Measurements from ENCODE around the gene KBTBD4. TPM values are rescaled to one million over a fixed set of nuclear protein-coding genes. Genes with fewer than 3 reads are reported as not detected.

KBTBD4 gene
- total RNA-seq (10 to 100 TPM; 15.0 to 26.5 (median 20.9) TPM), polyA plus RNA-seq (10 to 100 TPM; 43.8 to 47.2 TPM), total RNA-seq (33.4 reads per million, percentile 62 among the genes with 10 or more reads in this experiment)

DNA sequence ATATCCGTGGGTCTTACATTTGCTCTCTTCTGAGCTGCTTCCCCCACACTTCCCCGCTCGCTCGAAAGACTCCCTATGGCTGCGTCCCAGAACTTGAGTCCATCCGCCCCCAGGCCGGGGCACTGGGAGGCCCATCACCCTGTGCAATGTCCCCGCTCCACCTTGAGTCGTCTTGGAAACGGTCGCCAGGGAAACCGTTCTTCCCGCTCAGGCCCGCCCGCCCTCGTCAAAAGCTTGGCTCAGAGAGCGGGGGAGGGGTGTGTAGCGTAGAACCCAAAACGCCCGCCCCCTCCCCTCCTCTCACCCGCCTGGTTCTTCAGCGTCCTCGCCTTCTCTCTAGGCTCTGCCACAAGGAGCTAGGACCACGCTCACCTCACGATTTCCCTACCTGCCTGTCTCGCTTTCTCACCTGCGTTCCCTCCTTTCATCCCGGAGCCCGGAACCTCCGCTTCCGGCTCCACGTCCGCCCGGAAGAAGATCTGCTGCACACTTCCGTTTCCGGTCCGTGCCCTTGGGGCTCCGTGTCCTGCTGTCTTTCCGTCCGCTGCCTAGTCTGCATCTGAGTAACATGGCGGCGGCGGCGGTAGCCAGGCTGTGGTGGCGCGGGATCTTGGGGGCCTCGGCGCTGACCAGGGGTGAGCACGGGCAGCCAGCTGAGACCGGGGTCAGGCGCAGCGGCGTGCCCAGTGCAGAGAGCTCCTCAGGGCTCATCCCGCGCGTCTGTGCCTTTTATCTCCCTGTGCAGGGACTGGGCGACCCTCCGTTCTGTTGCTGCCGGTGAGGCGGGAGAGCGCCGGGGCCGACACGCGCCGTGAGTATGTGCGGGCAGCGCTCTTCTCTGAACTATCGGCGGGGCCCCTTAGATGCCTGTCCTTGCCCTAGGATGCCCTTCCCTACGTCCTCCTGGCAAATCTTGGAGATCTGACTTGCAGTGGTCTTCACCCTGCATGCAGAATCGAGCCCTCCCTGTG lies at the start of gene KBTBD4, which contains the start of gene NDUFS3:
KBTBD4 (minus strand) TSS at position 447 of the 971 bp plus-strand sequence; CDS start at position 428, 19 bp downstream.
NDUFS3 (plus strand) TSS at position 551 of the 971 bp plus-strand sequence; CDS start at position 569, 18 bp downstream.
- H3K27ac Mint-ChIP-seq: peak within 1 kb of the TSS; percentile 97 to 100 (median 99)
- peaks cover 17 to 51% (median 41%) of the 10 kb centered on the region in 7 donors for H3K4me1 Mint-ChIP-seq
- H3K36me3 Mint-ChIP-seq: peaks cover 9 to 38% (median 23%) of the 10 kb centered on the region in 5 donors
- peak within 1 kb of the TSS; percentile 95 for H3K4me3 ChIP-seq (ENCODE audit: low read length)
- ChIA-PET POLR2A (interaction anchor here (0.8 to 4.1 kb wide), 15 partner anchors 9 to 642 kb away, joined by 3 to 67 read pairs (median 4); partner anchors contain the start of genes CELF1, CSTPP1, FNBP4 and PTPMT1), CTCF (interaction anchor here (1.3 to 1.5 kb wide), 2 partner anchors 10 to 26 kb away, joined by 5 to 6 read pairs; partner anchors contain the start of gene CELF1)
- H3K9me3 Mint-ChIP-seq: peaks cover 0 to 5% (median 0%) of the 10 kb centered on the region in 11 donors
- DNase-seq: peak; percentile 85 to 95 (median 88)
- H3K4me3 Mint-ChIP-seq: peak within 1 kb of the TSS; percentile 95 to 100 (median 99)
- H3K27me3 Mint-ChIP-seq: no peaks in the 10 kb centered on the region
- peak within 1 kb of the TSS; percentile 80 for H3K27ac ChIP-seq (ENCODE audit: low read depth, low read length)
- peaks cover 22 to 64% (median 27%) of the 10 kb centered on the region in 3 experiments for H3K36me3 ChIP-seq (ENCODE audit: control insufficient read depth in 2 of 3, insufficient read depth in 3 of 3, low read length in 3 of 3)
- H3K27me3 ChIP-seq (ENCODE audit: control insufficient read depth in 2 of 2, insufficient read depth in 2 of 2, low read length in 2 of 2): no peaks in the 10 kb centered on the region
- peaks cover 26 to 28% of the 10 kb centered on the region in 2 donors for H3K4me1 ChIP-seq (ENCODE audit: control insufficient read depth in 2 of 2, insufficient read depth in 2 of 2, low read length in 2 of 2)
- intact Hi-C loops (cut with micrococcal nuclease): loop anchor here (1.0 to 10.0 kb wide), 17 partner anchors 14 to 878 kb away; partner anchors contain the start of genes ACP2 (in 2 of the 2), AGBL2 (in 2 of the 2), CELF1 (in 2 of the 2) and CSTPP1 (in 2 of the 2)
- peak; percentile 97 for ATAC-seq
- no peaks in the 10 kb centered on the region for H3K9me3 ChIP-seq (ENCODE audit: control insufficient read depth in 2 of 3, low read length in 3 of 3)

DNA sequence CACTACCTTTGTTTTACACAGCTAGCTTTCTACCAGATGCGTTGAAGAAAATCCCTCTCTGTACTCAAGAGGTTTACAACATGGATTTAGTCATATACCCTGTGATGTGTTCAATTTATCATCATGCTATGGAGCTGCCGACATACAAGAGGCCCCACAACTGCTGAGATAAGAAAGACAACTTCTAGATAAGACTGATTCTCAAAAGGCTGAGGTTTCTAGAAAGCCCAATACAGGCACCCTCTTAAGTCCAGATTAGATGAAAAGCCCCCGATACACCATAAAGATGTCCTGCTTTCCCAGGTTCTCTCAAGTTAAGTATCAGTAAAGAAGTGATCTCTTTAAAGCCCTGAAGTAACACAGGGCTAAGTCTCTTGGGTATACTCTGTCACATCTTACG lies 49.3 kb upstream of the KBTBD4 start:
- no peak overlapping the region for H3K4me3 ChIP-seq (ENCODE audit: low read length)
- H3K4me1 ChIP-seq (ENCODE audit: control insufficient read depth in 2 of 2, insufficient read depth in 2 of 2, low read length in 2 of 2): no peaks in the 10 kb centered on the region
- DNase-seq: no peak
- intact Hi-C loops (cut with micrococcal nuclease): no loop called here
- H3K27ac ChIP-seq (ENCODE audit: low read depth, low read length): no peak overlapping the region
- no peak overlapping the region for H3K4me3 Mint-ChIP-seq
- no peak for ATAC-seq
- no peaks in the 10 kb centered on the region for H3K4me1 Mint-ChIP-seq
- no peaks in the 10 kb centered on the region for H3K27me3 ChIP-seq (ENCODE audit: control insufficient read depth in 2 of 2, insufficient read depth in 2 of 2, low read length in 2 of 2)
- H3K27ac Mint-ChIP-seq: no peak overlapping the region
- H3K9me3 ChIP-seq (ENCODE audit: control insufficient read depth in 2 of 3, low read length in 3 of 3): no peaks in the 10 kb centered on the region
- no peaks in the 10 kb centered on the region for H3K9me3 Mint-ChIP-seq
- ChIA-PET CTCF (no interaction called here), POLR2A (no interaction called here)
- H3K27me3 Mint-ChIP-seq: no peaks in the 10 kb centered on the region
- peaks cover 11 to 46% (median 22%) of the 10 kb centered on the region in 5 donors for H3K36me3 Mint-ChIP-seq
- H3K36me3 ChIP-seq (ENCODE audit: control insufficient read depth in 2 of 3, insufficient read depth in 3 of 3, low read length in 3 of 3): peaks cover 6 to 75% (median 9%) of the 10 kb centered on the region in 3 experiments

DNA sequence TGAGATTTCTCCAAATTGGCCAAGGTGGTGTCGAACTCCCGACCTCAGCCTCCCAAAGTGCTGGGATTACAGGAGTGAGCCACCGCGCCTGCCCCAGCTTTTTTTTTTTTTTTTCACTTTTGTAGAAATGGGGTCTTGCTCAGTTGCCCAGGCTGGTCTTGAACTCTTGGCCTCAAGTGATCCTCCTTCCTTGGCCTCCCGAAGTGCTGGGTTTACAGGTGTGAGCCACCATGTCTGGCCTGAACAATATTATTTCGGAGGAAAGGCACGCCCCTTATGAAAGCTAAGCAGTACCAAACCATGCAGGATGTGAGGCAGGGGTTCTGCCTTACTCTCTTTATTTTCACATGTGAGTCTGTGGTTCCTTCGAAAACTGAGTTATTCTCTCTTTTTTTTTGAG lies 47.5 kb upstream of the KBTBD4 start:
- CTCF ChIA-PET: interaction anchor here (0.6 kb wide), 1 partner anchor 72 kb away, joined by 4 read pairs; no protein-coding TSS in a partner anchor
- H3K9me3 Mint-ChIP-seq: no peaks in the 10 kb centered on the region
- H3K27me3 Mint-ChIP-seq: no peaks in the 10 kb centered on the region
- POLR2A ChIA-PET: no interaction called here
- H3K27me3 ChIP-seq (ENCODE audit: control insufficient read depth in 2 of 2, insufficient read depth in 2 of 2, low read length in 2 of 2): no peaks in the 10 kb centered on the region
- H3K36me3 ChIP-seq (ENCODE audit: control insufficient read depth in 2 of 3, insufficient read depth in 3 of 3, low read length in 3 of 3): peaks cover 6 to 83% (median 12%) of the 10 kb centered on the region in 3 experiments
- ATAC-seq (no peak), DNase-seq (no peak)
- no peaks in the 10 kb centered on the region for H3K4me1 Mint-ChIP-seq
- H3K9me3 ChIP-seq (ENCODE audit: control insufficient read depth in 2 of 3, low read length in 3 of 3): no peaks in the 10 kb centered on the region
- H3K4me1 ChIP-seq (ENCODE audit: control insufficient read depth in 2 of 2, insufficient read depth in 2 of 2, low read length in 2 of 2): no peaks in the 10 kb centered on the region
- H3K36me3 Mint-ChIP-seq: peaks cover 5 to 38% (median 21%) of the 10 kb centered on the region in 5 donors
- intact Hi-C loops (cut with micrococcal nuclease): no loop called here
- no peak overlapping the region for H3K27ac ChIP-seq (ENCODE audit: low read depth, low read length)
- H3K4me3 ChIP-seq (ENCODE audit: low read length): no peak overlapping the region
- no peak overlapping the region for H3K4me3 Mint-ChIP-seq
- no peak overlapping the region for H3K27ac Mint-ChIP-seq

DNA sequence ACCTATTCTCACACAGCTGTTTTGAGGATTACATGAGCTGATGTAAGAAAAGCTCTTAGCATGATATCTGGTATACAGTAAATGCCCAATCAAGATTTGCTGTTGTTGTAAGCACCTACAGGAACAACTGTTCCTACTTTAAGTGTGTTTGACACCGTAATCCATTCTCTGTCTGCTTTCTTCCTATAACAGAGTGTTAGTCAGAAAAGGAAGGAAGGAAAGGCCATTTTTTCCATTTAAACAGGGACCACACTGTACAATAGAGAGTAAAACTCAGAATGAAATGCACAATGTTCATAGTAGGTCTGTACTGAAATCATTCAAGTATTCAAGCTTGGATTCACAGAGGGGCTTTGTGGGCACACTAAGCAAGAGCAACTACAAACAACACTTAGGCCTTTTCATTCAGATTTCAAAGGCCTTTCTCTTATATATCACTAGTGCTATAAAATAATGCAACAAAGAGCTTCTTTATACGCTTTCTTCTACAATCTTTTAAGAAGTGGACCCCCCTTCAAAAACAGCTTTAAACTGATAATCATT lies 42.1 kb upstream of the KBTBD4 start:
- peaks cover 5 to 15% (median 12%) of the 10 kb centered on the region in 5 donors for H3K36me3 Mint-ChIP-seq
- intact Hi-C loops (cut with micrococcal nuclease): no loop called here
- H3K4me3 ChIP-seq (ENCODE audit: low read length): no peak overlapping the region
- POLR2A ChIA-PET: interaction anchor here (0.6 kb wide), 1 partner anchor 15 kb away, joined by 5 read pairs; no protein-coding TSS in a partner anchor
- H3K27ac Mint-ChIP-seq: peak overlapping the region in 1 of 9 donors; percentile 43
- no peaks in the 10 kb centered on the region for H3K4me1 Mint-ChIP-seq
- DNase-seq: no peak
- no peak overlapping the region for H3K27ac ChIP-seq (ENCODE audit: low read depth, low read length)
- no peaks in the 10 kb centered on the region for H3K4me1 ChIP-seq (ENCODE audit: control insufficient read depth in 2 of 2, insufficient read depth in 2 of 2, low read length in 2 of 2)
- H3K27me3 ChIP-seq (ENCODE audit: control insufficient read depth in 2 of 2, insufficient read depth in 2 of 2, low read length in 2 of 2): no peaks in the 10 kb centered on the region
- H3K4me3 Mint-ChIP-seq: no peak overlapping the region
- H3K9me3 Mint-ChIP-seq: no peaks in the 10 kb centered on the region
- H3K9me3 ChIP-seq (ENCODE audit: control insufficient read depth in 2 of 3, low read length in 3 of 3): no peaks in the 10 kb centered on the region
- H3K27me3 Mint-ChIP-seq: no peaks in the 10 kb centered on the region
- CTCF ChIA-PET: no interaction called here
- no peak for ATAC-seq
- H3K36me3 ChIP-seq (ENCODE audit: control insufficient read depth in 2 of 3, insufficient read depth in 3 of 3, low read length in 3 of 3): peaks cover 9 to 51% (median 12%) of the 10 kb centered on the region in 3 experiments

DNA sequence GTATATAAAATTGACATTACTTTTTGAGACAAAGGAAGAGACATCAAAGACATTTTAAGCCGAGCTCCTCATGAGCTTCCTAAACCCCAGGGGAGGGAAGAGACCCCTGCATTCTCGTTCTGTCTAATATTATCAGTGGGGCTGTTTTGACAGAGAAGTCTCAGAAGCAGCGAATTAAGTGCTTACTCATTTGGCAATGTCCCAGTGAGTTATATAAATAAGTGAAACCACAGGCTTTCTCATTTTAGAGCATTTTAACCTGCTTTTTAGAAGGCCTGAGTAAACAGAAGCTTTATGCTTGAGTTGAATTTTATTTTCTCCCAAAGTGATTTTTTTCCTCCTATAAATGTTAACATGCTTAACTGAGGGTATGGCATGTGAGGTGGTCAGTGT lies 38.6 kb upstream of the KBTBD4 start:
- H3K4me3 Mint-ChIP-seq: no peak overlapping the region
- no peaks in the 10 kb centered on the region for H3K27me3 ChIP-seq (ENCODE audit: control insufficient read depth in 2 of 2, insufficient read depth in 2 of 2, low read length in 2 of 2)
- peaks cover 0 to 11% (median 7%) of the 10 kb centered on the region in 5 donors for H3K36me3 Mint-ChIP-seq
- ATAC-seq (no peak), DNase-seq (no peak)
- H3K9me3 ChIP-seq (ENCODE audit: control insufficient read depth in 2 of 3, low read length in 3 of 3): no peaks in the 10 kb centered on the region
- no peaks in the 10 kb centered on the region for H3K27me3 Mint-ChIP-seq
- peaks cover 6 to 24% (median 9%) of the 10 kb centered on the region in 3 experiments for H3K36me3 ChIP-seq (ENCODE audit: control insufficient read depth in 2 of 3, insufficient read depth in 3 of 3, low read length in 3 of 3)
- ChIA-PET POLR2A (no interaction called here), CTCF (no interaction called here)
- no peaks in the 10 kb centered on the region for H3K9me3 Mint-ChIP-seq
- H3K27ac ChIP-seq (ENCODE audit: low read depth, low read length): no peak overlapping the region
- no peak overlapping the region for H3K4me3 ChIP-seq (ENCODE audit: low read length)
- H3K27ac Mint-ChIP-seq: no peak overlapping the region
- H3K4me1 ChIP-seq (ENCODE audit: control insufficient read depth in 2 of 2, insufficient read depth in 2 of 2, low read length in 2 of 2): no peaks in the 10 kb centered on the region
- no peaks in the 10 kb centered on the region for H3K4me1 Mint-ChIP-seq
- intact Hi-C loops (cut with micrococcal nuclease): loop anchor here in 1 of 2 donors (10.0 kb wide), 1 partner anchor 113 kb away; no protein-coding TSS in a partner anchor

DNA sequence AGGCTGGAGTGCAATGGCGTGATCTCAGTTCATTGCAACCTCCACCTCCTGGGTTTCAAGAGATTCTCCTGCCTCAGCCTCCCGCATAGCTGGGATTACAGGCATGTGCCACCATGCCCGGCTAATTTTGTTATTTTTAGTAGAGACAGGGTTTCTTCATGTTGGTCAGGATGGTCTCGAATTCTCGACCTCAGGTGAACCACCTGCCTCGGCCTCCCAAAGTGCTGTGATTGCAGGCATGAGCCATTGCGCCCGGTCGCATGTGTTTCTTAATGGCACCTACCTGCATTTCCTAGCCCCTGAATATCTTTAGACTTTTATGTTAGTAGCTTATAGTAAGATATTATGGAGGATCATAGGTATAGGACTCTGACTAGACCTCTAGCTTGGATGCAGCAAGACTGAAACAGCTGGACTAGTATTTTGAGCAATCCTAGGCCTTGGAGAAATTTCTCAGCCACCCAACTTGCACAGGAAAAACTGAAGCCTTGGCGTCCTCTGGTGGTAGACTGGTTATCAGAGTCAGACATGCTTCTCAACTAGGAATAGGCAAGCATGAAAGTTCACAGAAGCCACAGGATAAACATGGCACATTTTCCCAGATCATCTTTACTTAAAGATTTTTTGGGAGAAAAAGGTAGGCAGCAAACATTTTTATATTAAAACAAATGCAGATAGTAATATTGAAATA lies 38.1 kb upstream of the KBTBD4 start:
- H3K9me3 Mint-ChIP-seq: no peaks in the 10 kb centered on the region
- Histone ChIP-seq H3K9me3 (ENCODE audit: control insufficient read depth in 2 of 3, low read length in 3 of 3) (no peaks in the 10 kb centered on the region), H3K4me3 (ENCODE audit: low read length) (no peak overlapping the region), H3K4me1 (ENCODE audit: control insufficient read depth in 2 of 2, insufficient read depth in 2 of 2, low read length in 2 of 2) (no peaks in the 10 kb centered on the region), H3K27me3 (ENCODE audit: control insufficient read depth in 2 of 2, insufficient read depth in 2 of 2, low read length in 2 of 2) (no peaks in the 10 kb centered on the region), H3K27ac (ENCODE audit: low read depth, low read length) (no peak overlapping the region), H3K36me3 (ENCODE audit: control insufficient read depth in 2 of 3, insufficient read depth in 3 of 3, low read length in 3 of 3) (peaks cover under 1 to 20% (median 9%) of the 10 kb centered on the region in 3 experiments)
- peaks cover 0 to under 1% (median 0%) of the 10 kb centered on the region in 7 donors for H3K4me1 Mint-ChIP-seq
- peak overlapping the region in 1 of 9 donors; percentile 46 for H3K27ac Mint-ChIP-seq
- no peak for ATAC-seq
- intact Hi-C loops (cut with micrococcal nuclease): loop anchor here in 1 of 2 donors (10.0 kb wide), 1 partner anchor 112 kb away; no protein-coding TSS in a partner anchor
- peaks cover 0 to 9% (median 4%) of the 10 kb centered on the region in 5 donors for H3K36me3 Mint-ChIP-seq
- no peaks in the 10 kb centered on the region for H3K27me3 Mint-ChIP-seq
- POLR2A ChIA-PET: no interaction called here
- DNase-seq: no peak
- CTCF ChIA-PET: no interaction called here
- H3K4me3 Mint-ChIP-seq: no peak overlapping the region
